CD4-positive, alpha-beta T cell treated with Interleukin-15 for 4 hours (primary cell): Measurements from ENCODE around the gene ZDHHC1.
A peak's percentile ranks its signal among the peaks of the same experiment; 100 is the strongest.

ENCODE experiments used
- DNase-seq: peaks from one replicate; pipeline ENCODE4 v3.0.0-alpha.2; 2020; ENCODE audit warnings: low spot score

Gene ZDHHC1

DNA sequence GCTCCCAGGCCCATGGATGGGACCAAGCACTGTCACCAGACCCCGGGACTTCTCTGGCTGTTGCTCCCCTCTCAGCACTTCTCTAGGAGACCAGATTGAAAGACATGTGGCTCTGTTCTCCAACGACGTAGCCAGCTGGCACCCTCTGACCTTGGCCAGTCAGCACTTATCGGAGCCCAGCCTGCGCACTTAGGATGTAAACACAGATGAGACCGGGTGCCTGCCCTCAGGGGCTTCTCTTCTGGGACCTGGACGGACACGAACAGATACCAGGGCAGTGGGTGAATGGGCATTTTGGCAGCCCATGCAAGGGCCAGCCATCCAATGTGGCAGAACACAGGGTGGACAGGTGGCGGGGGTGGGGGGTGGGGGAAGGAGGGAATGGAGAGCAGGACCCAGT, 6.6 kb downstream of the ZDHHC1 start:
- no peak for DNase-seq

- no peak for DNase-seq
Measured at GRCh38 chr16:67407788-67408452, 8.4 kb downstream of the ZDHHC1 start.

DNA sequence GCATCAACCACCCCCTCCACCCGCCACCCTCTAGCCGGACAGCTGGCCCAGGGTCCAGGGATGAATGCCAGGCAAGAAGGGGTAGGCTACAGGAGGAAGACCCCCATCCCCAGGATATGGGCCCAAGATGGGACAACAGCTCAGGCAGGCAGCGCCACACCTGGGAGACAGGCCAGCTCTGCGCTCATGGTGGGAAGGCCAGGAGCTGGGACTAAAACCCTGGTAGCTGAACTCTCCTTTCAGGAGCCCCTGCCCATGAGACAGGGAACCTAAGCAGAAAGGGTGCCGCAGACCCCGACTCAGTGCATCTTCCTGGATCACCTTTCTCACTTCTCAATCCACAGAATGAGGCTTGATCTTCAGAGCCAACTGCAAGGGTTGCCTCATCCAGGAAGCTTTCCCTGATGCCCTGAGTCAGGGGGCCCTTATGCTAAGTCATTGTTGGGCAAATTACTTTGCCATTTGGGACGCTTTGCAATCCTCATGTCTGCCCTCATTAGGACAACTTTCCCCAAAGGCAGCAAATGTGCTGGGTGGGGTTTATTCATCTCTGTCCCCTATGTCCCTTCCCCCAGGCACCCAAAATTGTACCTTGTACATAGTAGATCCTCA, 9.0 kb downstream of the ZDHHC1 start:
- no peak for DNase-seq

- no peak for DNase-seq
Measured at GRCh38 chr16:67406111-67406971, 9.9 kb downstream of the ZDHHC1 start.

GRCh38 chr16:67405336-67405735, 10.9 kb downstream of the ZDHHC1 start:
- DNase-seq, result no peak

DNA sequence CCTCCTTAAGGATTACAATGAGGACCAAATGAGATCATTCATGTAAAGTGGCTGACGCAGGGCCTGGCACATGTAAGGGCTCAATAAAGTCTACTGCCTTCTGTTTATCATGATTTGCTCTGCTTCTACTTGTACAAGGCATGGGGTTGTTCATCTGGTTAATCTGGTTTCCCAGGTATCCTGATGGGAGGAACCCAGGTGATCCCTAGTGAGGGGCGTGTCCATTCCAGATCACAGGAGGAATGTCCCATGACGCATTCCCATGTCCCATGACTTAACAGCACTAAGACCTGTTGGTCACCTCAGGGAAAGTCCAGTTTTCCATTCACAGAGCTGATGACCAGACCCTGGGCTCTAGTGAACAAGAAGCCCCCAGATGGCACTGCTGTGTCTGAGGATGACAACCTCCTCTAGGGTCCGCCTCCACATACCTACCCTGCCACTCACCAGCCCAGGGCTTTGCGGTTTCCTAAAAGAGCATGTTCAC, 11.5 kb downstream of the ZDHHC1 start:
- no peak for DNase-seq

DNA sequence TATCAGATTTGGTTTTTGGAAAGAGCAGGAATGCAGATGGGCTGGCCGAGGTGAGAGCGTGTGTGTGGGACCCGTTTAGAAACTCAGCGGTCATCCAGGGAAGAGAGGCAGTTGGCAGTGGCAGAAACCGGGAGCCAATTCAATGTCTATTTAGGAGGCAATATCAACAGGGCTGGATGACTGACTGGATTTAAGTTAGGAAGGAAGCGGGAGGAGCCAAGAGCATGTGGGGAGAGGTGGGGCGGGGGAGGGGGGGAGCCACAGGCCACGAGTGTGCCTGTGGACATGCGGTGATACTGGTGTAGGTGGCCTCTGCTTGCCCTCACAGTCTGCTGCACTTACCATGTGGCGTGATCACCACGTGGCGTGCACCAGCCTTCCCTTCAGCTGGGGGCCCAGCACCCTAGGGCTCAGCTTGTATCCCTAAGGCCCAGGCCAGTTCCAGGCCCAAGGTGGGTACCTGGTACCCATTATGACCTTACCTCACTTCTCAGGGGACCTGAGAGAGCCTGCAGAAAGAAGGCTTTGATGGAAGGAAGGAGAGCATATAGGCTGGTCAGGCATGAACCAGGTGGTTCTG, 12.2 kb downstream of the ZDHHC1 start:
- DNase-seq, result no peak

DNA sequence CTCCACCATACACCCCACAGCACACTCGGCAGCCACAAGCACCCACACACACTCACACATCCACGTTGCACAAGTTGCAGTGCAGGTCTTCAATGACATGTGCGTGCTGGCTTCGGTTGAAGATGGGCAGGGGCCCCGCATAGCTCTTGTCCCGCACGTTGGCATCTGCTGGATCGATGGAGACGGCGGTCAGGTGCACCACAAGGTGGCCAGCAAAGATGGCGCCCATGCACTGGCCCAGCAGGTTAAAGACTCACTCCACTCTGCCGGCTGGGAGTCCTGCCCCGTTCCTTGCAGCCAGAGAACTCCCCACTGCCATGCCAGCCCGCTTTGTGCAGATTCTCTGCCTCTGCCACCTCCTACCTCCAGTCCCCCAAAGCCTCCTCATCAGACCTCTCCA, 15.4 kb downstream of the ZDHHC1 start:
- no peak for DNase-seq

DNA sequence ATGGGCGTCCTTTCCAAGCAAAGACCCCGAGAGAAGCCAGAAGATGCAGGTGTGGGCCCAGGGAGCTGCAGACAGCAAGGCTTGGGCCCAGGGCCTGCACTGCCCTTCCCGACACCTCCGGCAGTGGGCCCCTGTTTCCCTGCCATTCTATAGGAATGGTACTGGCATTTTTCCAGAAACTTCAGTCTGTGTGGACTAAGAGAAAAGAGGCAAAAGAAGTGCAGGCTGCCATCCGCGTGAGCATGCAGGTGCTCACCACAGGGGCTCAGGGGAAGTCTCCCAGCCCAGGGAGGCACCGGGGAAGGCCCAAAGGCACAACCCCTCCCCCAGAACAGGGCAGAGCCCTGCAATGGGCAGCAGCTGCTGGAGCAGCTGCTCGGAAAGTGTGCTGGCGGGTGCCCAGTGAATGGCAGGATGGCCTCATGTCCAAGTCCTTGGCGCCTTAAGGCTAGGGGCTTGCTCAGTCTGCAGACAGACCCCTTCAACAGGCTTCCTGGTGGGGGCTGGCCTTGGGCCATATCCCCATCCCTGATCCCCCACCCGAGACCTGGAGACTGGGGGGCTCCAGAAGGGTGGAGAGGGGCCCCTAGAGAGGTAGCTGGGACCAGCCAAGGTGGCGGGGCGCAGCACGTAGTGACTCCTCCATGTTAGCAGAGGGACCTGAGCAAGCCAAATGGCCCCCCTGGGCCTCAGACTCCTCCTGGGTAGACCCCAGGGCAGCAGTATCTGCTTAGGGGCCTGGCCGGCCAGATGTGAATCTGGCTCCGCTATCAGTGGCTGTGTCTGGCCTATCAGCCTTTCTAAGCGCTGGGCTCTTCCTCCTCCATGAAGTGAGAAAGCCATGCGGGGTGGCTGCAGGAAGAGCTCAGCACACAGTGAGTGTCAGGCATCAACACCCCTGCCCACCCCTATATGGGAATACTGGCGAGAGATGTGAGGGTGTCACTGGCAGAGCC, 16.2 kb downstream of the ZDHHC1 start:
- no peak for DNase-seq

DNA sequence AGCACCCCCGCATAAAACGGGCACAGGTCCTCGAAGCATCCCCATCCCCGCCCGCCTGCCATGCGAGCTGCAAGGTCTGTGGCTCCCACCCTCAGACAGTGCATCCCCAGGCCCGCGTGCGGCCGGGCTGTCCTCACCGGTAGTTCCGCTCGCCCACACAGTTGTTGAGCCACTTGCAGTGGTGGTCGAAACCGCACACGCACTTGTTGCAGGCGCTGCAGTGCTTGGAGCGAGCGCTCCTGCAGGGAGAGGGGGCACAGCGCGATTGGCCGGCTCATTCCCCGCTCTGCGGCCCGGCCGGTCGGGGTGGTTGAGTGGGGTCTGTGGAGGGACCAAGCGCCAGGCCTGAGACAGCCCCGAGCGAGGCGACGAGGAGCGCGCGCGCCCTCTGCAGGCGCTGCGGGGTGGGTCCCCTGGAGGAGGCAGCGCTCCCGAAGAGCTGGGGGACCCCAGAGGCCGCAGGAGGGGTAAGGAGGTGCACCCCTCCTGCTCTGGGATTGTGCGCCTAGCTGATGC, 17.0 kb downstream of the ZDHHC1 start:
- peak; percentile 25 for DNase-seq

GRCh38 chr16:67398546-67399217, 17.6 kb downstream of the ZDHHC1 start:
- DNase-seq, result no peak

GRCh38 chr16:67397812-67398545, 18.3 kb downstream of the ZDHHC1 start:
- DNase-seq, result no peak

- no peak for DNase-seq
Measured at GRCh38 chr16:67397036-67397801, 19.1 kb downstream of the ZDHHC1 start.

GRCh38 chr16:67396159-67397035, 19.9 kb downstream of the ZDHHC1 start:
- no peak for DNase-seq

DNA sequence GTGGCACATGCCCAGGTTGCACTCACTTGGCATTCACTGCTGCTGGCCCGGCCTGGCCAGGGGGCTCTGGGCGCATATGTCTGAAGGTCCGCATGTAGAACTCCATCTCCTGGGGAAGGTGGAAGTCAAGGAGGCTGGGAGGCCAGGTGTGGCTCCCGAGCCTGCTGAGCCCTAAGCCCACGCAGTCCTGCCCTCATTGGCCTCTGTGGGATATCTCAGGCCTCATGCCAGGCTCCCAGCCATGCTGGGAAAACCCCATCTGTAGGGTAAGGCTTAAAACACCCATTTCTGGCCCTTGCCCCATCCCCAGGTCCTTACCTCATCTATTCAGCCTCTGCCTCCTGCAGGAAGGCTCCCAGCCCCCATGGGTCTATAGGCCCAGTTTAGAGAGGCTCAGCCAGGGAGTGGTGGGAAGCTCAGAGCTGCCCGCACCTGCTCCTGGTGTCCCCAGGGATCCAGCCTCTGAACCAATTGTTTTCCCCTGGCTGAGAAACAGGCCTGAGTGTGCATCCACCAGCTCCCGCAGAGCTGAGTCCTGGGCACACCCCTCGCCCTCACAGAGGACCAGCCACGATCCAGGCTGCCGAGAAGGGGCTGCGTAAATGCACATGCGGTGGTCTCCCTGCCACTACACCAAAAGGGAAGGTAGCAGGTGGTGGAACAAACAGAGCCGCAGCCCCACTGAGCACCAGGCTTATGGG, 20.7 kb downstream of the ZDHHC1 start:
- no peak for DNase-seq

- DNase-seq, result no peak
Measured at GRCh38 chr16:67395105-67395457, 21.2 kb downstream of the ZDHHC1 start.
